GM18907 (cell line): ENCODE results near the gene TELO2.
"Not testable (repeated sequence)": the region's sequence is repeated elsewhere in the genome, so short reads cannot be mapped to it uniquely, and the experiment has no call there.

Experiments
- ATAC-seq: cut with Tn5 transposase; IDR thresholded peaks from one replicate; pipeline ENCODE4 v1.9.1; 2021; ENCODE audit warnings: mild to moderate bottlenecking, moderate library complexity; ENCODE audit not compliant: unreplicated experiment

Gene TELO2

GRCh38 chr16:1474796-1475551, 18.2 kb upstream of the TELO2 start, which contains the start of gene CLCN7:
Gene CLCN7, minus strand, starts transcription at chr16:1475028. Its CDS starts 54 bp downstream, at chr16:1474974.
- peak; percentile 81 for ATAC-seq

- ATAC-seq, result no peak
These were observed 17.5 kb upstream of the TELO2 start for GRCh38 chr16:1475552-1476114.

- no peak for ATAC-seq
These were observed 16.1 kb upstream of the TELO2 start for GRCh38 chr16:1477033-1477432.

GRCh38 chr16:1478937-1479336, 14.2 kb upstream of the TELO2 start:
- not testable (repeated sequence) for ATAC-seq

- ATAC-seq, result no peak
These were observed 11.0 kb upstream of the TELO2 start for GRCh38 chr16:1481906-1482835.

GRCh38 chr16:1485847-1486496, 7.2 kb upstream of the TELO2 start:
- ATAC-seq, result no peak

- ATAC-seq, result no peak
These were observed 6.4 kb upstream of the TELO2 start for GRCh38 chr16:1486551-1487390.

GRCh38 chr16:1487395-1488053, 5.6 kb upstream of the TELO2 start:
- ATAC-seq, result no peak

- ATAC-seq, result no peak
These were observed 5.0 kb upstream of the TELO2 start for GRCh38 chr16:1488054-1488601.

- no peak for ATAC-seq
These were observed 4.5 kb upstream of the TELO2 start, which contains the start of gene PTX4 for GRCh38 chr16:1488619-1489018. Gene PTX4, minus strand, starts transcription at chr16:1488944. Its CDS starts 35 bp downstream, at chr16:1488909.

- ATAC-seq, result no peak
These were observed 4.1 kb upstream of the TELO2 start for GRCh38 chr16:1489077-1489476.

- ATAC-seq, result no peak
These were observed 1.8 kb upstream of the TELO2 start for GRCh38 chr16:1491327-1491726.

GRCh38 chr16:1492082-1492922, 858 bp upstream of the TELO2 start:
- ATAC-seq, result no peak

- ATAC-seq, result no peak
These were observed 560 bp downstream of the TELO2 start for GRCh38 chr16:1493746-1494094.

- ATAC-seq, result no peak
These were observed 1.0 kb downstream of the TELO2 start for GRCh38 chr16:1494129-1494640.

GRCh38 chr16:1494711-1495110, 1.6 kb downstream of the TELO2 start:
- no peak for ATAC-seq

- no peak for ATAC-seq
These were observed 2.2 kb downstream of the TELO2 start for GRCh38 chr16:1495211-1495888.

GRCh38 chr16:1495889-1496262, 2.7 kb downstream of the TELO2 start:
- no peak for ATAC-seq
